GM08714 (cell line): ENCODE data around the gene CA7.
"Not testable (repeated sequence)": the region's sequence is repeated elsewhere in the genome, so short reads cannot be mapped to it uniquely, and the experiment has no call there.

ENCODE experiments used
- H3K4me3 ChIP-seq: fragments of 200-500 bp; sonication (Bioruptor generic); 2 replicates; pipeline ENCODE4 v1.5.1; 2014; ENCODE audit warnings: mild to moderate bottlenecking, low read length, inconsistent platforms
- ZNF274 ChIP-seq: IDR thresholded peaks from 2 replicates; pipeline ENCODE4 v1.6.1; 2012; ENCODE audit warnings: mild to moderate bottlenecking, low read depth, low read length

CA7 gene

DNA sequence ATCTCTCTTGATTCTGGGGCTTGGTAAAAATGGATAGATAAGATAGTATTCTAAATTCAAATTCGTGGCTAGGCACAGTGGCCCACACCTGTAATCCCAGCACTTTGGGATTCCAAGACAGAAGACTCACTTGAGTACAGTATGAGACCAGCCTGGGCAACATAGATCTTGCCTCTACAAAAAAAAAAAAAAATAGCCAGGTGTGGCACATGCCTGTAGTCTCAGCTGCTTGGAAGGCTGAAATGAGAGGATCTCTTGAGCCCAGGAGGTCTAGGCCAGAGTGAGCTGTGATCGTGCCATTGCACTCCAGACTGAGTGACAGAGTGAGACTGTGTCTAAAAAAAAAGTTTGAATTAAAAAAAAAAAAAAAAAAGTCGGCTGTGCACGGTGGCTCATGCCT is 45.4 kb downstream of the CA7 start:
- no peak for TF ChIP-seq ZNF274
- H3K4me3 ChIP-seq: no peak overlapping the region

DNA sequence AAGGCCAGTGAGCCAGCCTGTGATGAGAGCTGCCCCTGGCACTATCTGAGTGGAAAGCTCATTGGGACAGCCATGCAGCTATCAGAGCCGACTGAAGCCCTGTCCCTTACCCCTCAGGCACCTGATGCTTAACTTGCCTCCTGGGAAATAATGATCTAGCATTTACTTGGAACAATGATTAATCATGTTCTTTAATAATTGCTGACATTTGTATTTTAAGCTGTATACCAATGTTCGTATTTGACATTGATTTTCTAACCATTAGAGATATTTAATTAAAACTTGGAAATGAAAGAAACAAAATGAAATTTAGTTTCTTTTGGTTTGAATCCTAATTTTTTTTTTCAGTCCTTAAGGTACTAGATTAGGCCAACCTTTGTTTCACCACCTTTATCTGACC is 46.6 kb downstream of the CA7 start:
- TF ChIP-seq ZNF274: no peak
- no peak overlapping the region for H3K4me3 ChIP-seq

DNA sequence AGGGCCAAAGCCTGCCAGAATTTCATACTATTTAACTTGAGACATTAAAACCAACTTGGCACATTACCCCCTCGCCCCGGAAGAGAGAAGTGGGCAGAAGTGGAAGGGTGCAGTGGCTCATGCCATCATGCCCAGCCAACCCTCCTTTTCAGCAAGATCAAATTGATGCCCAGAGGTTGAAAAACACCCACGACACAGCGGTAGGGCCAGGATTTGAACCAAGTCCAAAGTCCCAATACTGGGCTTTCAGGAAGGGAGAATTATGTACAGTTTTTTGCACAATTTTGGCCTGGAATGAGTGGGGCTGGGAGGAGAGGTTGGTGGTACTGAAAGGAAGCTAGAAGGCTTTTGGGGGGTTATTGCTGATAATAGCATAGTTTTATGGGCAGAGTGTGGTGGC is 47.1 kb downstream of the CA7 start:
- no peak for TF ChIP-seq ZNF274
- no peak overlapping the region for H3K4me3 ChIP-seq

DNA sequence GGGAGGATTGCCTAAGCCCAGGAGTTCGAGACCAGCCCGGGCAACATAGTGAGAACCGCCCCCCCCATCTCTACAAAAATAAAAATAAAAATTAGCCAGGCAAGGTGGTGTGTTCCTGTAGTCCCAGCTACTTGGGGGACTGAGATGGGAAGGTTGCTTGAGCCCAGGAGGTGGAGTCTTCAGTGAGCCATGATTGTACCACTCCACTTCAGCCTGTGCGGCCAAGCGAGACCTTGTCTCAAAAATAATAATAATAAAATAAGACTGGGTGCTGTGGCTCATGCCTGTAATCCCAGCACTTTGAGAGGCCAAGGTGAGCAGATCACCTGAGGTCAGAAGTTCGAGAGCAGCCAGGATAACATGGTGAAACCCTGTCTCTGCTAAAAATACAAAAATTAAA is 47.6 kb downstream of the CA7 start:
- no peak for TF ChIP-seq ZNF274
- no peak overlapping the region for H3K4me3 ChIP-seq

DNA sequence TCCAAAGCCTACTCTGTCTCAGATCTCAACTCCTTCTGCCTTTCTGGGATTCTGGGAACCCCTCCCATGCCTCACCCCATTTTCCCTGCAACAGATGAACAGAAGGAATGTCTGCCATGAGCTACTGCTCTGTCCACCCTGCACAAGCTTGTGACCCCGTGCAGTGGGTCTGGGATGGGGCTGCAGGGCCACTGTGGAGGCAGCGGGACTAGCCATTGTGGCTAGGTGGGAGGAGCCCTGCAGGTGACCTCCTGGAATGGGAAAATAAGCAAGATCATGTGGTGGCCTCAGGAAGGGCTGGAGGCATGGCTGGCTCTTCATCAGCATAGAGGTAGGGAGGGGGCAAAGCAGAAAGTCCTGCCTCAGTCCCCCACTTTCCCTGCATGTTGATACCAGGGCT is 49.8 kb downstream of the CA7 start:
- TF ChIP-seq ZNF274: no peak
- H3K4me3 ChIP-seq: no peak overlapping the region

DNA sequence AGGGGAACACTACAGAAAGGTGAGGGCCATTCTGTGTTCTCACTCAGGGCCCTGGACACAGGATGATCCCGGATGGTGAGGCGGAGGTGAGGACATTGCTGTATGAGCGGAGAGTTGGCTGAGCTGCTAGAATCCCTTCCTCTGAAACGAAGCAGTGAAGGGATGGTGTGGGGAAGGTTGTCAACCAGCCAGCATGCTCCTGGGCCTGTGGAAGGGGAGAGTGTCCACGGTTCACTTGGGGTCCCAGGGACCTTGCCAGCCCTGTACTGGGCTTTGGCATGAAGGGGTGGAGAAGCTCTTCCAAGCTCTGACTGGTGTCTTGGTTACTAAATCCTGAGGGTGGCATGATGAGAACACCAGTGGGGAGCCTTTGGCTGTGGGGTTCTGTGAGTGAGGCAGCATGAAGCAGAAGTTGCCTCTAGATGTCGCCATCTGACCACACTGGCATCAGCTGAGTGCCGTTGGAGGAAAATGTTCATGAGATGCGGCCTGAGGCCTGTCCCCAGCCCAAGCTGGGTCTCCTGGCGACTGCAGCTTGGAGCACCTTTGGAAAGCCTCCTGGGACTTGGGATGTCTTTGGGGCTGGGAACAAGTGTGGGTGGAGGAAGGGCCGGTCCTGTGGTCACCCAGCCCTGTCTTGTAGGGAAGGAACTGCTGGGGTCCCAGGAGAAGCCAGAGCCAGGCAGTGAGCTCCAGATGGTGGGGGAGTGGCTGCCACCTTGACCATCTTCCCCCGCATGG is 50.9 kb downstream of the CA7 start:
- no peak overlapping the region for H3K4me3 ChIP-seq
- no peak for TF ChIP-seq ZNF274

DNA sequence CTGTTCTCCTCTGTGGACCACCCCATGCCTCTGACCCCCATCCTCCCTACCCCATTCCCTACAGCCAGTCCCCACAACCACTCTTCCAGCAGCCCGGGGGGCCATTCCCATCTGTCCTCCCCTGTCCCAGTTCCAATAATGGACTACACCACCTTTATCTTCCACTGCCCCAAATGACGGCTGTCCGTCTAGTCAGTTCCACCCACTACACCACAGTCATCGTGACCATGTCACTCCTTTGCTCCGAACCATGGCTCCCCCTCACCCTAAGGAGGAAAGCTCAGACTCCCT is 51.4 kb downstream of the CA7 start:
- no peak for TF ChIP-seq ZNF274
- H3K4me3 ChIP-seq: no peak overlapping the region

DNA sequence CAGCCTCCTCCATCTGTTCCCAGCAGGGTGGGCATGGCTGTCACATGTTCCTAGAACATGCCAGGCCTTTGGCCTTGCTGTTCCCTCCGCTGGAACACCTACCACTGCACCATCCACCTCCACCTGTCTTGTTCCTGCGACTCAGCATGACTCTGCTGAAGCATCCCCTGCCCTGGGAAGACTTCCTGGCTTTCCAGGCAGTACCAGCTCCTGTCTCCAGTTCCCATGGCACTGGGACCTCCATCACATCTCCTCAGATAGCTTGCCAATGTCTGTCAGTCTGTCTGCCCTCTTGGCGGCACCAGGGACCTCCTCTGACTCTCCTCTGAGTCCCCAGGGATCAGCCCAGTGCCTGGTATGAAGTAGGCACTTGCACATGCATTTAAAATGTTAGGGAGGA is 51.8 kb downstream of the CA7 start:
- H3K4me3 ChIP-seq: no peak overlapping the region
- TF ChIP-seq ZNF274: no peak

DNA sequence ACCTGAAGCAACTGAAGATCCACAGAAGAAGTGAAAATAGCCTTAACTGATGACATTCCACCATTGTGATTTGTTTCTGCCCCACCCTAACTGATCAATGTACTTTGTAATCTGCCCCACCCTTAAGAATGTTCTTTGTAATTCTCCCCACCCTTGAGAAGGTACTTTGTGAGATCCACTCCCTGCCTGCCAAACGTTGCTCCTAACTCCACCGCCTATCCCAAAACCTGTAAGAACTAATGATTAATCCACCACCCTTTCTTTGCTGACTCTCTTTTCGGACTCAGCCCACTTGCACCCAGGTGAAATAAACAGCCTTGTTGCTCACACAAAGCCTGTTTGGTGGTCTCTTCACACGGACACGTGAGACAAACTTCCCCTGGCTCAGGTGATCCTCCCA is 52.5 kb downstream of the CA7 start:
- not testable (repeated sequence) for H3K4me3 ChIP-seq

DNA sequence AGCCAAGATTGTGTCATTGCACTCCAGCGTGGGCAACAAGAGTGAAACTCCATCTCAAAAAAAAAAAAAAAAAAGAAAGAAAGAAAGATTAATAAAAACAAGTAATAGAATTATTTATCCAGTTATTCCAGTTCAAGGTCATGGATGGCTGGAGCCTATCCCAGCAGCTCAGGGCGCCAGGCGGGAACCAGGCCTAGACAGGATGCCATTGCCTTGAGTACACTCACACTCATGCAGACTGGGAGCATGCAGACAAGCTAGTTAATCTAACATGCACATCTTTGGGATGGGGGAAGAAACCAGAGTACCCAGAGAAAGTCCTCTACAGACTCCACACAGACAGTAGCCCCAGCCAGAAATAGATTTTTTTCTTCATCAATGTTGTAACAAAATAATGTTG is 54.0 kb downstream of the CA7 start:
- no peak for TF ChIP-seq ZNF274
- H3K4me3 ChIP-seq: no peak overlapping the region

DNA sequence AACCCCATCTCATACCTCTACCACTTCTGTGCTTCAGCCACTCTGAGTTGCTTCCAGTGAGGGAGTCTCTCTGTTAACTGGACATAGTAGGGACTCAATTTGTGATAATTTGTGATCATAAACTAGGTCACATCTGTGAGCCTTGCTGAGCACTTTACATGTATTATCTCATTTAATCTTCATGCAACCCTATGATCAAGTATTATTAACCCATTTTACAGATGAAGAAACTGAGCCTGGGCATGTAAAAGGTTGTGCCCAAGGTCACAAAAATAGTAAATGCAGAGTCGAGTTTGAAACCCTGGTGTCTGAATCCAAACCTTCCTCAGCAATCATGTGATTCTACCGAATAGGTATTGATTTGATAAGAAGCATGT is 54.7 kb downstream of the CA7 start:
- no peak for TF ChIP-seq ZNF274
- no peak overlapping the region for H3K4me3 ChIP-seq

DNA sequence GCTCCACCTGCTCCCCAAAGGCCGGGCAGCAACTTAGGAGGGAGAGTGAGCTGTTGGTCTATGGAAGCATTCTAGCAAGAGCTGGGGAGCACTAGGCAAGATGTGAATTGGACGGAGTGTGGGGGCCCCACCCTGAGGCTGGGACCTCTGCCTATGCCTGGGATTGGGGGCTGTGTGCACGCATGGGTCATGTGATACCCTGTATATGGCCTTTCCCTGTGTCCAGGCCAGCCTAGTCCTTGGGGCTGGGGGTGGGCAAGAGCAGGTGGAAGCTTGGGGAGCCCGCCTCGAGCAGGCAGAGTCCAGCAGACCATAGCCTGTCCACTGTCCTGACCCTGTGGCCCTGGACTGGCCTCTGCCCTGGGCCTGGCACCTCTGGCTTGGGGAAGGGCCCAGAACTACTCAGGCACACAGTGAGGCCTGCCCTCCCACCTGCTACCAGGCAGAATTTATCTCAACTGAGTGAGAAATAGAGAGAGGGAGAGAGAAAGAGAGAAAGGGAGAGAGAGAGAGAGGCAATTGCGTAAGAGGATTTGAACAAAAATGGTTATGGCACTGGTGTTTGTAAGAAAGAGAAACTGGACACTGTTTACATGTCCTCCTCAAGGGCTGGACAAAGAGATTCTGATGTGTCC is 55.2 kb downstream of the CA7 start:
- TF ChIP-seq ZNF274: no peak
- no peak overlapping the region for H3K4me3 ChIP-seq

DNA sequence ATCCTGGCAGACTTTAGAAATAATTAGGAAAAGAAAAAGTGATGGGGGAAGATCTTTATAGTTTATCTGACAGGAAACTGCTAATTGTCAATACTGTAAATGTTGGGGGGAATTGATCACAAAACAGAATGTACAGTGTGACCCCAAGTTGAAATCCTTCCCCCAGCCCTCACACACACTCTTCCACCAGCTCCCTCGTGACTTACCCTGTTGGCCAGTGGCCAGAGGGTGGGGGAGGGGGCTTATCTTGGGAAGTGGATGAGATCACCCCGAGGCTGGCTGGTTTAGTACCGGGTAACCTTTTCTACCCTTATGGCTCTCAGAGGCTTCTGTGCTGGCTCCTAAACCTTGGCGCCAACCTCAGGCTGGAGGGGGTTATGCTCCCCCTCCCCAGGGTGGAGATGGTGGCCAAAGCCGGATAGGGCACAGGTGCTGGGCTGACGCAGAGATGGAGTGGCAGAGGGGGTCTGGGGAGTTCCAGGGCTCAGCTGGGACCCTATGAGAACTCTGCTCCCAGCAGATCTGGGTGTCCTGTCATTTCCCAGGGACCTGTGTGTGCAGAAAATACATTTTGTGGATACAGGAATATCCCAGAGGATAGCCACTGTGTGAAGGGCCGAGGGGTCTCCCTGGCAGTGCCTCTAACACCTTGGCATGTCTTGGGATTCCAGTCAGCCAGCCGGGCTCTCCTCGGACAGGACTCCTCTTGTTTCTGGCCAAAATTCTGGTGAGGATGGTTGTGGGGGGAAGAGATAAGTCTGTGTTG is 55.9 kb downstream of the CA7 start:
- H3K4me3 ChIP-seq: no peak overlapping the region
- no peak for TF ChIP-seq ZNF274

DNA sequence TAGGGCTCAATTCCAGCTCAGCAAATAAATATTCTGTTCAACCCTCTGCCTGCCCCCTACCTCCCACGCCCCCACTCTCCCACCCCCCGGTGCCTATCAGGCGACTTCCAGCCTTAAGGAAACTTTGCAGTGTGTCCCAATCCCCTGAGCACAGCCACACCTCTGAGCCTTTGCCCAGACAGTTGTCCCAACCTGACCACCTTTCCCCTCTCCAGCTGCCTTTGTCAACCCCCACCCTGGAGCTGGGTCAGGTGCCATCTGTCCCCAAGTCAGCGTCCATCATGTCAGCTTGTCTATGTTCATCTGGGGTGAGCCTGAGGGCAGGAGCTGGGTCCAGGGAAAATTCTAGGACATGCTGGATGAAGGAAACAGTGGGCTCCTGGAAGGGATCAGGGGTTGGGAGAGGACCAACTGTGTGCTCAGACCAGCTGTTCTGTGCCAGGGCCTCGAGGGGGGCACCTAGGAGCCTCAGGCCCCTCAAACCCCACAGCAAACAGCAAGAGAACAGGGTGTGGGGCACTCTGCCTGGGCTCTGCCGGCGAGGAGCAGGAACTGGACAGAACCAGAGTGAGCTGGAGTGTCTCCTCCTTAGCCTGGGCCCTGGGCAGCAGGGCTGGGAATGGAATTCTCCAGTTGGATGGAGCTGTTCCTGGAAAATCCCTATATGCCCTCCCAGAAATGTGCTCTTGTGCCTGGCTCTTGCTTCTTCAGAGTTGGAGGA is 56.7 kb downstream of the CA7 start:
- no peak for TF ChIP-seq ZNF274
- H3K4me3 ChIP-seq: no peak overlapping the region

DNA sequence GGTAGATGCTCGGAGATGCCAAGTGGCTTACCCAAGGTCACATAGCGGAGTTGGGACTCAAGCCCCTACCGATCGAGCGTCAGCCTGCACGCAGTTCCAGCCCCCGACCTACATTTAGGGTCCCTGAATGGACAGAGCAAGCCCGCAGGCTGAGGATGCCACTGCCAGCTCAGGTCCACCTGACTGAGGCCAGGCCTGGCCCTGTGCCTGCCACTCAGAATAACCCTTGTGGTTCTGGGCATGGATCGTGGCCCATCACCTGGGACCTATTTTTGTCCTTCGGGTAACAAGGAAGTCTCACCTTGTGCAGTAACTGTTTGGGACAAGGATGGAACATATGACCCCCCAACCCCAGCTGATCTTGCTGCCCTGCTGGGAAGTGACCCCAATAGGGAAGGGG is 57.4 kb downstream of the CA7 start:
- TF ChIP-seq ZNF274: no peak
- no peak overlapping the region for H3K4me3 ChIP-seq
